HepG2 (cell line): Measurements from ENCODE around the gene SLC5A3.

Experiments
- AHR ChIP-seq: IDR thresholded peaks from 2 replicates; pipeline ENCODE4 v1.6.1; 2018; ENCODE audit warnings: missing genetic modification reagents, missing compliant biosample characterization
- BORCS8-MEF2B ChIP-seq: sonication (generic); formaldehyde crosslinking; IDR thresholded peaks from 2 replicates; pipeline ENCODE4 v1.8.0; 2022; ENCODE audit warnings: mild to moderate bottlenecking, missing genetic modification reagents
- ELF4 ChIP-seq: sonication (generic); formaldehyde crosslinking; IDR thresholded peaks from 2 replicates; pipeline ENCODE4 v1.5.0; 2020; ENCODE audit warnings: missing genetic modification reagents, mild to moderate bottlenecking, moderate library complexity, borderline replicate concordance
- KDM5A ChIP-seq: fragments of 200-600 bp; sonication (generic); IDR thresholded peaks from 2 replicates; pipeline ENCODE4 v1.7.0; 2018; ENCODE audit warnings: antibody characterized with exemption, mild to moderate bottlenecking, low read length, borderline replicate concordance
- KMT2B ChIP-seq: IDR thresholded peaks from 2 replicates; pipeline ENCODE4 v1.6.1; 2016; ENCODE audit warnings: missing genetic modification reagents, missing compliant biosample characterization
- MAFK ChIP-seq, 2 experiments: IDR thresholded peaks in 1 of 2; conservative IDR thresholded peaks in 1 of 2; 2 replicates each; pipeline ENCODE4 v1.6.1; 2011; ENCODE audit warnings: improper control_type of control experiment in 2 of 2, low read length in 2 of 2
- NFE2L2 ChIP-seq: fragments of 150-350 bp; IDR thresholded peaks from 2 replicates; pipeline ENCODE4 v1.6.1; 2014; ENCODE audit warnings: low read length
- REST ChIP-seq, 2 experiments: IDR thresholded peaks; 2 replicates each; pipeline ENCODE4 v1.6.1; 2011 to 2012; ENCODE audit warnings: low read length in 2 of 2, borderline replicate concordance in 1 of 2, low read depth in 1 of 2, mild to moderate bottlenecking in 1 of 2, moderate library complexity in 1 of 2
- SIX4 ChIP-seq: sonication (generic); formaldehyde crosslinking; IDR thresholded peaks from 2 replicates; pipeline ENCODE4 v1.4.0; 2020; ENCODE audit warnings: missing genetic modification reagents
- TAF15 ChIP-seq: fragments of 200-400 bp; formaldehyde crosslinking; IDR thresholded peaks from one replicate; pipeline ENCODE4 v1.6.1; 2018; ENCODE audit warnings: mild to moderate bottlenecking, low read depth, low read length; ENCODE audit not compliant: poor library complexity, severe bottlenecking
- XBP1 ChIP-seq: sonication (generic); formaldehyde crosslinking; IDR thresholded peaks from 2 replicates; pipeline ENCODE4 v1.5.0; 2020; ENCODE audit warnings: missing genetic modification reagents
- ZNF274 ChIP-seq: sonication (generic); formaldehyde crosslinking; IDR thresholded peaks from 2 replicates; pipeline ENCODE4 v1.5.1; 2020; ENCODE audit warnings: mild to moderate bottlenecking, missing genetic modification reagents
- ZNF501 ChIP-seq: sonication (generic); formaldehyde crosslinking; IDR thresholded peaks from 2 replicates; pipeline ENCODE4 v1.5.1; 2020; ENCODE audit warnings: mild to moderate bottlenecking, moderate library complexity, missing genetic modification reagents

- TF ChIP-seq ELF4 (CRISPR knock-in tag) (no peak), KDM5A (no peak), BORCS8-MEF2B (CRISPR knock-in tag) (no peak), NFE2L2 (no peak), MAFK (conservative IDR thresholded peaks at IDR 0.05 in 1 of 2, IDR thresholded peaks at IDR 0.05 in 1 of 2; ENCODE audit: low read length in 2 of 2) (no peak), XBP1 (CRISPR knock-in tag) (no peak), ZNF274 (CRISPR knock-in tag) (no peak), REST (IDR thresholded peaks at IDR 0.05; ENCODE audit: borderline replicate concordance in 1 of 2, low read depth in 1 of 2, low read length in 2 of 2) (no peak), TAF15 (no peak), AHR (no peak), KMT2B (CRISPR knock-in tag) (no peak), SIX4 (CRISPR knock-in tag) (no peak), ZNF501 (no peak)
Observed at GRCh38 chr21:34037009-34037795, 36.2 kb upstream of the SLC5A3 start.
